Mesendoderm (in vitro differentiated cells): ENCODE results near the gene AGBL3.
"Not testable (repeated sequence)": the region's sequence is repeated elsewhere in the genome, so short reads cannot be mapped to it uniquely, and the experiment has no call there.

Experiments
- DNase-seq: peaks from one replicate; pipeline ENCODE4 v3.0.0; 2013
- H2AK5ac ChIP-seq: 2 replicates; pipeline ENCODE4 v1.6.1; 2013; ENCODE audit warnings: low read length, inconsistent platforms
- H2BK120ac ChIP-seq: 2 replicates; pipeline ENCODE4 v1.6.1; 2013; ENCODE audit warnings: low read depth, mild to moderate bottlenecking, low read length, moderate library complexity, mixed read lengths
- H2BK15ac ChIP-seq: replicated peaks from 2 replicates; pipeline ENCODE4 v1.6.1; 2013; ENCODE audit warnings: low read depth, mild to moderate bottlenecking, moderate library complexity
- H2BK5ac ChIP-seq: 2 replicates; pipeline ENCODE4 v1.6.1; 2013; ENCODE audit warnings: low read length, inconsistent platforms
- H3K18ac ChIP-seq: 2 replicates; pipeline ENCODE4 v1.6.1; 2013; ENCODE audit warnings: mild to moderate bottlenecking, low read length, mixed read lengths
- H3K23ac ChIP-seq: one replicate; pipeline ENCODE4 v1.6.1; 2013; ENCODE audit warnings: low read length
- H3K27ac ChIP-seq: 2 replicates; pipeline ENCODE4 v1.5.1; 2013; ENCODE audit warnings: low read depth, mild to moderate bottlenecking, inconsistent platforms, low read length, moderate library complexity
- H3K27me3 ChIP-seq: 2 replicates; pipeline ENCODE4 v1.6.1; 2013; ENCODE audit warnings: low read length, control low read depth, mild to moderate bottlenecking, inconsistent platforms; ENCODE audit not compliant: insufficient read depth, poor library complexity
- H3K36me3 ChIP-seq: 2 replicates; pipeline ENCODE4 v1.6.1; 2013; ENCODE audit warnings: low read length, inconsistent platforms; ENCODE audit not compliant: control insufficient read depth, insufficient read depth
- H3K4ac ChIP-seq: one replicate; pipeline ENCODE4 v1.6.1; 2013; ENCODE audit warnings: low read depth, mild to moderate bottlenecking, low read length, moderate library complexity
- H3K4me1 ChIP-seq: 2 replicates; pipeline ENCODE4 v1.6.1; 2013; ENCODE audit warnings: low read depth, low read length, inconsistent platforms; ENCODE audit not compliant: control insufficient read depth
- H3K4me2 ChIP-seq: 2 replicates; pipeline ENCODE4 v1.6.1; 2013; ENCODE audit warnings: low read length
- H3K4me3 ChIP-seq: 2 replicates; pipeline ENCODE4 v1.5.1; 2013; ENCODE audit warnings: mild to moderate bottlenecking, low read length
- H3K56ac ChIP-seq: one replicate; pipeline ENCODE4 v1.6.1; 2013; ENCODE audit warnings: low read length
- H3K79me1 ChIP-seq: 2 replicates; pipeline ENCODE4 v1.6.1; 2013; ENCODE audit warnings: low read length, inconsistent platforms
- H3K79me2 ChIP-seq: 2 replicates; pipeline ENCODE4 v1.6.1; 2013; ENCODE audit warnings: mild to moderate bottlenecking, low read length; ENCODE audit not compliant: control insufficient read depth, insufficient read depth
- H3K9ac ChIP-seq: 2 replicates; pipeline ENCODE4 v1.6.1; 2013; ENCODE audit warnings: low read length, inconsistent platforms
- H4K5ac ChIP-seq: one replicate; pipeline ENCODE4 v1.6.1; 2013; ENCODE audit warnings: low read length
- H4K8ac ChIP-seq: one replicate; pipeline ENCODE4 v1.6.1; 2013; ENCODE audit warnings: low read depth, mild to moderate bottlenecking, control low read depth, low read length, moderate library complexity
- WGBS: extraction: QIAGEN DNeasy Blood & Tissue Kit; methylation state at CpG from one replicate; pipeline ENCODE4 v1.1.7; 2013; ENCODE audit warnings: low lambda C conversion rate, missing lambda C conversion rate; ENCODE audit not compliant: insufficient coverage; ENCODE audit errors: extremely low coverage; 5-methylcytosine and 5-hydroxymethylcytosine counted together

The AGBL3 gene

GRCh38 chr7:134999136-134999535 is 12.8 kb downstream of the AGBL3 start:
- no peak overlapping the region for H3K18ac ChIP-seq
- H2BK120ac ChIP-seq, result no peak overlapping the region
- H2BK15ac ChIP-seq, result no peak overlapping the region
- H3K4me1 ChIP-seq, result no peaks in the 10 kb centered on the region
- no peak overlapping the region for H4K8ac ChIP-seq
- H4K5ac ChIP-seq, result no peak overlapping the region
- WGBS, result no CpG with 5 or more reads among the region's 3 CpGs
- H3K4me2 ChIP-seq, result no peak overlapping the region
- H2BK5ac ChIP-seq, result no peak overlapping the region
- no peaks in the 10 kb centered on the region for H3K79me1 ChIP-seq
- no peak overlapping the region for H2AK5ac ChIP-seq
- no peaks in the 10 kb centered on the region for H3K36me3 ChIP-seq
- DNase-seq, result no peak
- no peak overlapping the region for H3K27ac ChIP-seq
- H3K23ac ChIP-seq, result no peak overlapping the region
- no peaks in the 10 kb centered on the region for H3K79me2 ChIP-seq
- H3K27me3 ChIP-seq, result no peaks in the 10 kb centered on the region
- no peak overlapping the region for H3K9ac ChIP-seq
- H3K4ac ChIP-seq, result no peak overlapping the region
- H3K4me3 ChIP-seq, result no peak overlapping the region
- H3K56ac ChIP-seq, result no peak overlapping the region

GRCh38 chr7:135001390-135002165 is 15.3 kb downstream of the AGBL3 start:
- Histone ChIP-seq H3K79me2 (no peaks in the 10 kb centered on the region), H3K4me2 (no peak overlapping the region), H3K18ac (no peak overlapping the region), H3K23ac (no peak overlapping the region), H3K4me3 (no peak overlapping the region), H3K36me3 (no peaks in the 10 kb centered on the region), H3K56ac (no peak overlapping the region), H3K4me1 (no peaks in the 10 kb centered on the region), H4K5ac (no peak overlapping the region), H2BK120ac (no peak overlapping the region), H3K4ac (no peak overlapping the region), H4K8ac (no peak overlapping the region), H3K27me3 (no peaks in the 10 kb centered on the region), H2BK5ac (no peak overlapping the region), H2BK15ac (no peak overlapping the region), H3K27ac (no peak overlapping the region), H3K9ac (no peak overlapping the region), H3K79me1 (no peaks in the 10 kb centered on the region), H2AK5ac (no peak overlapping the region)
- WGBS, result no CpG with 5 or more reads among the region's 1 CpG
- no peak for DNase-seq

GRCh38 chr7:135012229-135012628 is 25.9 kb downstream of the AGBL3 start:
- Histone ChIP-seq H3K4me3 (no peak overlapping the region), H3K4me2 (no peak overlapping the region), H4K8ac (no peak overlapping the region), H3K36me3 (no peaks in the 10 kb centered on the region), H2BK120ac (no peak overlapping the region), H3K56ac (no peak overlapping the region), H3K27ac (no peak overlapping the region), H3K9ac (no peak overlapping the region), H3K79me1 (no peaks in the 10 kb centered on the region), H2AK5ac (no peak overlapping the region), H2BK15ac (no peak overlapping the region), H3K27me3 (no peaks in the 10 kb centered on the region), H2BK5ac (no peak overlapping the region), H3K79me2 (no peaks in the 10 kb centered on the region), H3K23ac (no peak overlapping the region), H3K18ac (no peak overlapping the region), H4K5ac (no peak overlapping the region), H3K4ac (no peak overlapping the region), H3K4me1 (no peaks in the 10 kb centered on the region)
- DNase-seq, result no peak

- Histone ChIP-seq H3K4me2 (no peak overlapping the region), H3K79me1 (no peaks in the 10 kb centered on the region), H3K56ac (no peak overlapping the region), H2BK15ac (no peak overlapping the region), H4K8ac (no peak overlapping the region), H3K9ac (no peak overlapping the region), H3K27me3 (no peaks in the 10 kb centered on the region), H4K5ac (no peak overlapping the region), H2BK120ac (no peak overlapping the region), H3K4me1 (no peaks in the 10 kb centered on the region), H3K36me3 (no peaks in the 10 kb centered on the region), H2BK5ac (no peak overlapping the region), H3K27ac (no peak overlapping the region), H3K79me2 (no peaks in the 10 kb centered on the region), H3K18ac (no peak overlapping the region), H3K4ac (no peak overlapping the region), H3K23ac (no peak overlapping the region), H3K4me3 (no peak overlapping the region), H2AK5ac (no peak overlapping the region)
- no peak for DNase-seq
- WGBS, result no CpG with 5 or more reads among the region's 2 CpGs
These were observed 37.3 kb downstream of the AGBL3 start for GRCh38 chr7:135023622-135024021.

- no peak overlapping the region for H3K4ac ChIP-seq
- DNase-seq, result no peak
- H3K56ac ChIP-seq, result no peak overlapping the region
- no peak overlapping the region for H3K4me3 ChIP-seq
- H3K27ac ChIP-seq, result no peak overlapping the region
- H3K18ac ChIP-seq, result no peak overlapping the region
- H3K4me2 ChIP-seq, result no peak overlapping the region
- H4K8ac ChIP-seq, result no peak overlapping the region
- H2BK120ac ChIP-seq, result no peak overlapping the region
- WGBS, result no CpG with 5 or more reads among the region's 2 CpGs
- no peaks in the 10 kb centered on the region for H3K4me1 ChIP-seq
- no peak overlapping the region for H3K23ac ChIP-seq
- no peaks in the 10 kb centered on the region for H3K79me2 ChIP-seq
- H4K5ac ChIP-seq, result no peak overlapping the region
- no peak overlapping the region for H2BK5ac ChIP-seq
- H3K36me3 ChIP-seq, result no peaks in the 10 kb centered on the region
- H3K27me3 ChIP-seq, result no peaks in the 10 kb centered on the region
- H3K79me1 ChIP-seq, result no peaks in the 10 kb centered on the region
- H3K9ac ChIP-seq, result no peak overlapping the region
- no peak overlapping the region for H2BK15ac ChIP-seq
- H2AK5ac ChIP-seq, result no peak overlapping the region
These were observed 48.9 kb downstream of the AGBL3 start for GRCh38 chr7:135035252-135035651.

GRCh38 chr7:135067017-135067416 is 80.7 kb downstream of the AGBL3 start:
- not testable (repeated sequence) for H2AK5ac ChIP-seq, H3K36me3 ChIP-seq, H3K4me3 ChIP-seq, H3K4me1 ChIP-seq, H3K79me1 ChIP-seq, H2BK5ac ChIP-seq, H2BK120ac ChIP-seq, H2BK15ac ChIP-seq, H3K4ac ChIP-seq, H3K4me2 ChIP-seq, H3K23ac ChIP-seq, H3K9ac ChIP-seq, H3K27ac ChIP-seq, H3K56ac ChIP-seq, DNase-seq, H4K8ac ChIP-seq, H4K5ac ChIP-seq, H3K27me3 ChIP-seq, H3K79me2 ChIP-seq, H3K18ac ChIP-seq
- WGBS, result no CpG with 5 or more reads among the region's 12 CpGs
